ENCODE data around the gene PNPO.
A peak's percentile ranks its signal among the peaks of the same experiment; 100 is the strongest.

PNPO gene

DNA sequence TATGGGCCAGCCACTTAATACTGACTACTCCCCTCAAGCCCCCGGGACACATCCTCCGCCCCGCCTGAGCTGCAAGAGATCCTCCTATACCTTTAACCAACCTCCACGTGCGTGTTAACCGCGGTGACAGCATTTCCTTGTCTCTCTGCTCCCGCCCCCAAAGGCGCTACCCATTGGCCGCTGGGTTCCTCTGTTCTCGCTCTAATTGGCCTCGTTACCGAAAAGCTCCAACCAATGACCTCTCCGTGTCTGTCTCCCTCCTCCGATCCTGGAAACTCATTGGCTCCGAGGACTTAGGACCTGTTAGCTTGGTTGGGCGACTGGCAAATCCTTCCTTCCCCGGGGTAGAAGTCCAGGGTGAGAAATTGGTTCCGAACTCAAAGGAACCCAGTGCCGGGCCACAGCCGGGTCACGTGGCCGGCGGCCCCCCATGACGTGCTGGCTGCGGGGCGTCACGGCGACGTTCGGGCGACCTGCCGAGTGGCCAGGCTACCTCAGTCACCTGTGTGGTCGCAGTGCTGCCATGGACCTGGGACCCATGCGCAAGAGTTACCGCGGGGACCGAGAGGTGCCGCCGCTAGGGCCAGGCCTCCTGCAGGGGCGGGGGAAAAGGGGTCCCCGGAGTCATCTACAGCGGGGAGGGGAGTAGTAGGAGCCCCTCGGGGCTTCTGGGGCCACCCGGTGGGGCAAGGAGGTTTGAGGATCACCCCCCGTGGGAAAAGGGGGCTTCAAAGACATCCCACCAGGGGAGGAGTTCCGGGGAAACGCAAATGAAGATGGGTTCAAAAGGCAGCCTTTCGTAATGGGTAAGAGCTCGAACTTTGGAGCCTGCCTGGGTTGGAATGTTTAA, at the start of gene PNPO:
TSS of gene PNPO (plus strand) at position 326 of the 850 bp plus-strand sequence. CDS start at position 431, 105 bp downstream.
- DNase-seq (ENCODE audit: low spot score), result peak; percentile 99

DNA sequence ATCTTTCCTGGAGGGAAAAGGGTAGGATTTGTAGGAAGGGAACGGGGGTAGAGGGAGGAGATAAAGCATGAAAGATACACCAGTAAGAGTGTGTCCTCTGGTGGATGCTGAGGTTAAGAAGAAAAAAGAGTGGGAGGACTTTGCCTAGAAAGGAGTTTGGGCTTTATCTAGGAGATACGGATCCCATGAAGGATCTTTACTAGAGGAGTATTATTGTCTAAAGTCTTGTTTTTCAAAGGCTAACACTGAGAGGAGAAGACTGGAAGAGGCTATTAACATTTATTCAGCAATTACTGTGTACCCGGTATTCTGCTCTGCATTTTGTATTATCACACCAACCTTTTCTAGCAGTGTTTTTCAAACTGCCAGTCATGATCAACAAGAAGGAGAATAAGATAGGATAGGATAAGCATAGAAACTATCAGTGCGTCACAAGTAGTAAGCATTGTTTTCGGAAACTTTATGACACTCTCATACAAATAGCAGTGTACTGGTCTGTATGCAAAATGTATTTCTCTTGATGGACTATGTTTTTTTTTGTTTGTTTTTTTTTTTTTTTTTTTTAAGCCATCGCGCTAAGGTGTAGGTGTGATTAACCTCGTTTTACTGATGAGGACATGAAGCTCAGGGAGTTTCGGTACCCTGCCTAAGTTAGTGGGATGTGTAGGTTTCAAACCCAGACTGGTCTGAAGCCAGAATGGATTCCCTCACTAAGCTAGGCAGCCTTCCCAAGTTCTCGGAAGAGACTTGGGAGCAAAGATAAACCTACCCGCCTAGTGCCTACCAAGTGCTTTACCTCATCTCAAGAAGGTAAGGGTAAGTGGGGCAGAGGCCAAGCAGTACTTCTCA, 46.6 kb upstream of the PNPO start:
- no peak for DNase-seq (ENCODE audit: low spot score)

DNA sequence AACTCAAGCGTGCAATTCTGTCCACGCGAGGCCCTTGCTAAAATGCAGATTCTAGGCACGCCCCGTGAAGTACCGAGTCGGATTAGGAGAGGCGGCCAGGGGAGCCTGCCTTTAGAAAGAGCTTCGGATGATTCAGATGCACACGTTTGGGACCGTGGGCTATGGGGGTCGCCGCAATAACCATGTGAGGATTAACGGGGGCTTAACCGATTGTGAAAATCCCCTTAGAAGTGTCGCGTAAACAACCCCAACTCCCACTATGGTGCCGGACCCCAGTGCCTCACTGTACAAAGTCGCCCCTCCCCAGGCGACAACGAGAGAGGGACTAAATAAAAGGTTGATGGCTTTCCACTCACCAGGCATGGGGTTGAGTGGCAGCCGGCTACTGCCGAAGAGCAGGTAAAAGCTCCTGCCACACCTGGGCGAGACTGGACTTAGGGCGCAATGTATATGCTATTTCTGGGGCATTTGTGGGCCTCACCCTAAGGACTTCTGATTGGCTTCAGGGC, 46.0 kb upstream of the PNPO start:
- DNase-seq (ENCODE audit: low spot score), result no peak

DNA sequence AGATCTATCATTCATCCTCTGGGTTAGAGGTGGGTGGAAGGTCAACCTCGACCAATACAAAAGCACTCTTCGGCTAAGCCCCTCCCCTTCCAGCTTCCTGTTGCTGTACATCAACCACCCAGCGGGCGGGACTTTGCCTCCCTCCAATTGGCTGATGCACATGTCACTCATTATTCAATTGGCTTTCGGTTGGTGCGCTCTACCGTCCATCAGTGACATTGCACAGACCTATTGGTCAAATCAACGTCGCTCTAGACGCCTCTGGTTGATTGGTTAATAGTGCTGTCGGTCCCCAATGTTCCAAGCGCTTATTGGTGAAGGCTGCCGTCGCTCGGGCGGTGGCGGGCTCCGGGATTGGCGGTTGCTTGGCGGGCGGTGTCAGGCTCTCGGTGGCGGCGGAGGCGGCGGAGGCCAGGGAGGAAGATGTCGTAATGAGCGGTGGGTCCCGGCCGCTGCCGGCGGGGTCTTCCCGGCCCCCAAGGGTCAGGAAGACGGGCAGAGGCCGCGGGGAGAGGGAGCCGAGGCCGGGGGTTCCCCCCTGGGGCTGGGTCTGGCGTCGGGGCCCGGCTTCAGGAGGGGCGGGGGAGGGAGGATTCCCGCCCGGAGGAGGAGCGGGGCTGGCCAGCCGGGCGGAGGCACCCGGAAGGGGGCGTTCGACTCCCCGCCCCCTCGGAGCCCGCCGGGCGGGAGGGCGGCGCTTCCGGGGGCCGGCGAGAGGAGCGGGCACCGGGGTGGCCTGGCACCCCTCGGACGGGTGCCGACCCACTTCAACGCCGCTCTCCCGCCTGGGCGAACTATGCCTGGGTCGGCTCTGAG, 45.3 kb upstream of the PNPO start, which contains the start of gene SP2:
TSS of gene SP2 (plus strand) at position 381 of the 816 bp plus-strand sequence. CDS start at position 432, 51 bp downstream.
- DNase-seq (ENCODE audit: low spot score), result peak; percentile 100

DNA sequence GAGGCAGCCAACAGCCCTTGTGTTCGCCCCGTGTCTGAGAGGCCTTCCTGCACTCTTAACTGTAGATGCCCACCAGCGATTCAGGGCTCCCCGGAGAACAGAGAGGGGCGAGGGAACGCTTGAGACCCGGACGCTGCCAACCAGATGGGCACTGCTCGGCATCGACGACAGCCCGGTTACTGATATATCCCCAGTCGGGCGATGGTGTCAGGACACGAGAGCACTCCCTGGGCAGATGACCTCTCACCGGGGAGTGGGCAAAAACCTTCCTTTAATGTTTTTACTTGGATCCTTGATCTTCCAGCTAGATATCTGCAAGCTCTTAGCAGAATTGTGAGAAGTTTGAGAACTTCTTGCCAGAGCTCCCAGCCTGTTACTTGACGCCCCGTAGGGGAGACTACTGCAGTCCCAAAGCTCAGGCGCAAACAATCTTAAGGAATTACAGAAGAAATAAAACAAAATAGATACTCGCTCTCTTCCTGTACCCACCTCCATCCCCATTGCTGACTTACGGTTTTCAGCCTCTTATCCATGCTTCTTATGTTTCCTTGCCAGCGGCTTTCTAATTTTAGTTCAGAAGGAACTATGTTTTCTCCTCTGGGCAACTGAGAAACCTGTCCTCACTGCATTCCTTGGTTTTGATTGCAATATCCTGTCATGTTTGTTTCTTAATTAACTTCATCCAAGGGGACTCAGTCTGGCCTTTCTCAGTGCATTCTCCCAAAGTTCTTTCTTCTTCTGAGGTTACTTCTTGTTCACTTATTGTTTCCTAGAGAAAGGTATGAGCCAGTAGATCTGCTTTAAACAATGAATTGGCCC, 44.5 kb upstream of the PNPO start:
- DNase-seq (ENCODE audit: low spot score), result no peak

DNA sequence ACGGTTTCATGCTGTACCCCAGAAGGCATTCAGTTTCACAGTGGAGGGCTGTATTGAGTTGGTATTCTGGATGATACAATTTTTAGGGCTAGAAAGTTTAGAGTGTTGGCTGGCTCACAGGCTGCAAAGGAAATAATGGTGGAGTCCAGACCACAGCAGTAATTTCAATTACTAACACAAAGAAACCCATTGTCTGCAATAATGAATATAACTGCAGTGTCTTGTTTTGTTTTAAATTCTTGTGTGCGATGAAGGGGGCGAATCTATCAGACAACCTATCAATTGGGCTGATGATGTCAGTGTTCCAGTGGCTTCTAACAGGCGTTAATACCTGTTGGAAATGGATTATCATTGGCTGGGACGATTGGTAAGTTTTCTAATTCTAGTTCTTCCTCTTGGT, 43.8 kb upstream of the PNPO start:
- no peak for DNase-seq (ENCODE audit: low spot score)

DNA sequence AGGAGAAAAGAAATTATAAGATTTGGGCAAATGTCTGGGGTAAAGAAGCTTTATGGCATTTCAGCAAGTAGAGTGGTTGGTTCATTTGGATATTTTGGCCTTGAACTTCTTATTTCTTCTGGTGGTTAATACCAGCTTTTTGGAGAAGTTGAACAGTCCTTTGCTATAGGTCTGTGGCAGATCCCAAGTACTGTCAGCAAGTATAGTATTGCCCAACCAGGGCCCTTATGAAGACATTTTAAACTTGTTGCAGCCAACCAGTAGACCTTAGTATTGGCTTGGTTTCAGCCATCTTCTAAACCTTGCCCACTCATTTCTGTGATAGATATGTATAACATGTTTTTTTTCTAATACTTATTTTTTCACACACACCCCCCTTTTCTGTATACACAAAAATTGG, 43.1 kb upstream of the PNPO start:
- DNase-seq (ENCODE audit: low spot score), result no peak

DNA sequence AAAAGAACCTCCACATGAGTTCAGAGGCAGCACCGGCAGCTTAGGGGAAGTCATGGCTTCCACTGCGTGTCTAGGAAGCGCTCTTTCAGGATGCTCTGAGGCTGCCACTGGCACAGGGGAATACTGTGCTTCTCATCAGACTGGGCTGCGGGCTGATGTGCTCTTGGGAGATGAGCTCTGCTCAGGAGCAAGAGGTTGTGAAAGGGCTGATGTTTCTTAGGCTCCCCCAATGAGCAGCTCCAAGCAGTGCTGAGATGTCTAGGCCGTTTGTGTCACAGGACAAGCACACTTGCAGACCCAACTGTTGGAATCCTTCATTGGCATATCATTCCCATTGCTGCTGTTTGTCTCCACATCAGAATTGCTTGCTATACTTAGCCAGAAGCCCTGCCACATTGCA, 41.7 kb upstream of the PNPO start:
- no peak for DNase-seq (ENCODE audit: low spot score)

DNA sequence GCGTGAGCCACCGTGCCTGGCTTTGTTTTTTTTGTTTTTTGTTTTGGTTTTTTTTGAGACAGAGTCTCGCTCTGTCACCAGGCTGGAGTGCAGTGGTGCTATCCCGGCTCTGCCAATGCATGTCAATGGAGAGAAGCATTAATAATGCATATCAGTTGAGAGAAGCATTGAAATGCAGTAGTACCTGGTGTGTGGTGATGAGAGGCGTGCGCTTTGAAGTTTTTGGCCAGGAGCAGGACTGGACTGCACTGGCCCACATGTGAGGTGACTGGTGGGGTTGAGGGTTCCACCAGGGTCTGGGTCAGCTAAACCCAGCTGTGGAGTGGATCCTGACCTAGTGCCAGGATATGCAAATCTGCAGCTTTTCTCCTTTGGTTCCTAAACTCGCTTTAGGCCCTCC, 39.9 kb upstream of the PNPO start:
- no peak for DNase-seq (ENCODE audit: low spot score)

DNA sequence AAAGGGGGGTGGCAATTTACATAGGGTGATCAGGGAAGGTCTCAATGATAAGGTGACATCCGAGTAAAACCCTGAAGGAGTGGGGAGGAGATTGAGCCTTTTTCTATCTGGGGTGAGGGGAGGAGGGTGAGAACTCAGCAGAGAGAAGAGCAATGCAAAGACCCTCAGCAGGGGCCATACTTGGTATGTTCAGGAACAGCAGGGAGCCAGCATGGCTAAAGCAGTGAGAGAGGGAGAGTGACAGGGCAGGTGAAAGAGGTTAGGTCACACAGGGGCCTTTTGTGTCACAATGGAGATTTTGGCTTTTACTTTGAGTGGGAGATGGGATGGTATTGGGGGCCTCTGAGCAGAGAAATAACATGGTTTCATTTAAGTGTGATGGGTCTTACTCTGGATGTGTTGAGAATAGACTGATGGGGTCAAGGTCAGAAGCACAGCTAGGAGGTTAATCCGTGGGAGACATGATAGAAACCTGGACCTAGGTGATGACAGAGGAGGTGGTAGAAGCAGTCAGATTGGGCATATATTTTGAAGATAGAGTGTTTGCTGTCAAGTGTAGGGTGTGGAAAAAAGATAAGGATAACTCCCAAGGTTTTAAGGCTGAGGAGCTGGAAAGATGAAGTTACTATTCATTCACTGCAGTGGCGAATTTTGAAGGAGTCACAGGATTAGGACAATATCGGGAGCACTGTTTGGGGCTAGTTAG, 39.2 kb upstream of the PNPO start:
- no peak for DNase-seq (ENCODE audit: low spot score)

DNA sequence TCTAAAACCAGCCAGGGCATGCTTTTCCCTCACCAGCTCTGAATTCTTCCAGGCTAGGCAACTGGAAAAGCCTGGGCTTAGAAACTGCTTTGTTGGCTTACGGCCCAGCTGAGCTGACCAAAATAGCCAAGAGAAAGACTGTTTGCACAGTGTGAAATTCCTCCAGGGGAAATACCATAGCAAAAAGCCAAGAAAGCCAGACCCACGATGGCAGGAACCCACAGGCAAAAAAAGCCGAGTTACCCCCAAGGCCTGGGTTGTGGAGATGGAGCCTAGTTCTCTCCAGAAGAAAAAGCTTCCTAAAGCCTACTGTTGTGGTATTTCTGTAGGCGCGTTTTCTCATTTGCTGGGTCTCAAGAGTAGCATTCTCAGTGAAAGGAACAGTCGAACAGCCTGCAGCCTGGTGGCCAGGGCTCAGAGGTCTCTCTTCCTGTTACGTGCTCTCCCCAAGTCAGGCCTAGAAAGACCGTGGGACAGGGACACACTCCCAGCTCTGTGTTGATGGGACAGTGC, 36.1 kb upstream of the PNPO start:
- peak; percentile 83 for DNase-seq (ENCODE audit: low spot score)

DNA sequence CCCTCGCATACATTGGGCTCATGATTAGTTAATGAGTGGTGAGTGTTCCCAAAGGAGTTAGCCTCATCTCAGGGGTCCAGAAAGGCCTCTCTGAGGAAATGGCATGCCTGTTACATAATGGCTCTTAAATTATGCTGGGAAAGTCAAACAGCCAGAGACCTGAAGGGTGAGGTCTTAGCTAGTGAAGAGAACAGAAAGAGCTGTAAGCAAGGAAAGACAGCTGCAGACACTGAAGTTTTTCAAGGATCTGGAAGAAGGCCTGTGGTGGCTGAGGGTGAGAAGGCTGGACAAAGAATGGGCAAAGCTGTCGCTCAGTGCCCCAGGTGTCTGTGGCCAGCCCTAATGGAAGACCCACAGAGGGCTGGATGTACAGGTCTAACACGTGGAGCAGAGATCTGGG, 34.9 kb upstream of the PNPO start:
- no peak for DNase-seq (ENCODE audit: low spot score)

DNA sequence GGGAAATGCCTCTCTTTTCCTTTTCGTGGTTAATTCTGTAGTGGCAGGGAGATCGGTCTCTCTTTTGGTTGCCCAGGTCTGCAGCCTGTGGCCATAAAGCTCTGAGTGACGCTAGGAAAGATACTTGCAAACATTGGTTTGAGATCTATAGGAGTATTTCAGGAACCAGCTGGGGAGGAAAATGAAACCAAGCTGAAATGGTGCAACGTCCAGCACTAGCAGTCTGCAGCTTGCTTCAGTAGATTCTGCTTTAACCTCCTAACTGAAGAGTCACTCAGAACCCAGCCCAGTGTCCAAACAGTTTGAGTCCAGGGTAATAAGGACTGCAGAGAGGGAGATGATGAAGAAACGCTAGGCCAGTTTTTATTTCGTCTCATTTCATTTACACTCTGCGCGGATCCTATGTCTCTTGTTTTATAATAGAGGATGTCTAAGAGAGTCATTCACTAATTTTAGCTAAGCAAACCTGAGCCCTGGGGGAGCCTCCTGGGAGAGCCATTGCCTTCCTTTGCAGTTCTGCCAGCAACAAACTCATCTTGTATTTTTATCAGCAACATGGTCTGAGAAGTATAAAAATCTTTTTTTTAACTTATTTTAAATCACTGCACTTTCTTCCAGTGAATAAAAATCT, 33.3 kb upstream of the PNPO start:
- no peak for DNase-seq (ENCODE audit: low spot score)

DNA sequence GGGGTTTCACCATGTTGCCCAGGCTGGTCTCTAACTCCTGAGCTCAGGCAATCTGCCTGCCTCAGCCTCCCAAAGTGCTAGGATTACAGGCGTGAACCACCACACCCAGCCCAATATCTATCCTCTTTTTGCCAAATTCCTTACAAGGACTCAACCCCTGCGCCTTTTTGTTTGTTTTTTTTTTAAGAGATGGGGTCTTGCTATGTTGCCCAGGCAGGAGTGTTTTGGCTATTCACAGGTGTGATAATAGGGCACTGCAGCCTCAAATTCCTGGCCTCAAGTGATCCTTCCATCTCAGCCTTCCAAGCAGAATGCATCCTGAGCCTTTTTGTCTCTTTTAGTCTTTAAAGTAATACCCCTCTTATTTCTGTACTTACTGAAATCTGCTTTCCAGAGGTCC, 28.3 kb upstream of the PNPO start:
- DNase-seq (ENCODE audit: low spot score), result no peak

DNA sequence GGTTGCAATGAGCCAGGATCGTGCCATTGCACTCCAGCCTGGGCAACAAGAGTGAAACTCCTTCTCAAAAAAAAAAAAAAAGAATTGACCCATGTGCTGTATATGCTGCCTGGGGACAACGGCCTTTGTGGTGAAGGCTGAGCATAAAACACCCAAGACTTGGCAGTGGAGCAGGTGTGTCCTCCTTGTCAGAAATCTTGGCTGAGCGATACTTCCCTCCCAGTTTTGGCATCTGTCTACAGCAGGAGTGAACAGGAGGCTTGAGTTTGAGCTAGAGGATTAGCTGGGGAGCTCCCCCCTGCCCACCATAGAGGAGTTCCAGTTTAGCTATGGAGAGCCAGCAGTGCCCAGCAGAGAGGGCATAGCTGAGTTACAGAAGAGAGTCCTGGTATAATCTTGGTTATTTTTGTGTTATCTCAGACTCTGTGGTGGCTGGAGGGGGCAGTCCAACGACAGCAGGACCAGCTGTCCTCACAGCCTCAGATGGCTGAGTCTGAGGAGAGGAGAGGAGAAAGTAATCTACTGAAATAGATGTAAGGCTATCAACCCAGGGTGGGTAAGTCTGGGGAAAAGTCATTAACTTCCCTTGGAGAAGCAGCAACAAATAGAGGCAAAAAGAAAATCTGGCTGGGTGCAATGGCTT, 26.9 kb upstream of the PNPO start:
- DNase-seq (ENCODE audit: low spot score), result no peak

DNA sequence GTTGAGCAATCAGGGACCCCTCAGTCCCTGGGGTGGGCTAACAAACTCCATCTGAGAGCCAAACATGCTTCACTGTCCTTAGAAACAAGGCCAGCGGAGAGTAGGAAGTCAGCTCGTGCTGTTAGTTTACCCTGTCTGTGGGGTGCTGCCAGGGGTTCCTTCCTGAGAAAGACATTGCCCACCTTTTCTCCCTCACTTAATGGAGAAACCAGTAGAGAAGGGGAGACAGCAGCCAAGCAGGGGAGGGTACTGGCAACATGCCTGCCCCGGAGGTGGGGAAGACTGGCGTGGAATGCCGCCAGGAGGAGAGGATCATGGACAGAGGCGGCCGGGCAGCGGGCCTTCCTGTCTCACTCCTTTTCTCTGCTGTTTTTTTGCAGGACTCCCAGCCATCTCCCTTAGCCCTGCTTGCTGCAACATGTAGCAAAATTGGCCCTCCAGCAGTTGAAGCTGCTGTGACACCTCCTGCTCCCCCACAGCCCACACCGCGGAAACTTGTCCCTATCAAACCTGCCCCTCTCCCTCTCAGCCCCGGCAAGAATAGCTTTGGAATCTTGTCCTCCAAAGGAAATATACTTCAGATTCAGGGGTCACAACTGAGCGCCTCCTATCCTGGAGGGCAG, 25.5 kb upstream of the PNPO start:
- DNase-seq (ENCODE audit: low spot score), result no peak

DNA sequence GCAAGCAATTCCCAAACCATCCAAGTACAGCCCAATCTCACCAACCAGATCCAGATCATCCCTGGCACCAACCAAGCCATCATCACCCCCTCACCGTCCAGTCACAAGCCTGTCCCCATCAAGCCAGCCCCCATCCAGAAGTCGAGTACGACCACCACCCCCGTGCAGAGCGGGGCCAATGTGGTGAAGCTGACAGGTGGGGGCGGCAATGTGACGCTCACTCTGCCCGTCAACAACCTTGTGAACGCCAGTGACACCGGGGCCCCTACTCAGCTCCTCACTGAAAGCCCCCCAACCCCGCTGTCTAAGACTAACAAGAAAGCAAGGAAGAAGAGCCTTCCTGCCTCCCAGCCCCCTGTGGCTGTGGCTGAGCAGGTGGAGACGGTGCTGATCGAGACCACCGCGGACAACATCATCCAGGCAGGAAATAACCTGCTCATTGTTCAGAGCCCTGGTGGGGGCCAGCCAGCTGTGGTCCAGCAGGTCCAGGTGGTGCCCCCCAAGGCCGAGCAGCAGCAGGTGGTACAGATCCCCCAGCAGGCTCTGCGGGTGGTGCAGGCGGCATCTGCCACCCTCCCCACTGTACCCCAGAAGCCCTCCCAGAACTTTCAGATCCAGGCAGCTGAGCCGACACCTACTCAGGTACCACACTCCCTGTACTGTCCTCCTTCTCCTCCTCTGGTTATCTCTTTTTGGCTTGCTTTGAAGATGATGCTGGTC, 24.7 kb upstream of the PNPO start:
- DNase-seq (ENCODE audit: low spot score), result no peak

DNA sequence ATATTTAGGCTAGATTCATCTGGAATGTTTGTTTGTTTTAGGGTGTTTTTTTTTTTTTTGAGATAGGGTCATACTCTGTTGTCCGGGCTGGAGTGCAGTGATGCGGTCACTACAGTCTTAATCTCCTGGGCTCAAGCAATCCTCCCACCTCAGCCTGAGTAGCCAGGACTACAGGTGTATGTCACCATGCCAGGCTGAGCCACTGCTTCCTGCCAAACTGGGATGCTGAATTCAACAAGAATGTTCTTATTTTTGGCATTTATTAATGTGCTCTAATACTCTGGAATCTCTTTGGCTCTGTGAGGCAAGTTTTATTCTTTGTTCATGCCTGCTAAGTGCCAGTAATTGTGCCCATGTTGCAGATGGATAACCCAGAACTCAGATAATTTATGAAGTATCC, 23.8 kb upstream of the PNPO start:
- DNase-seq (ENCODE audit: low spot score), result no peak
